ENCODE results near the gene LMNA.

The LMNA gene

GRCh38 chr1:156090138-156090839 lies 24.2 kb upstream of the LMNA start:
- H3F3A ChIP-seq (ENCODE audit: control insufficient read depth, insufficient read depth): no peaks in the 10 kb centered on the region
- H3K9me2 ChIP-seq (replicated peaks; ENCODE audit: control insufficient read depth, low read length): no peaks in the 10 kb centered on the region
- TF ChIP-seq EZH2phosphoT487 (IDR thresholded peaks at IDR 0.05; ENCODE audit: borderline replicate concordance, low read length) (no peak), CTCF (IDR thresholded peaks at IDR 0.05; ENCODE audit: low read depth, low read length, poor library complexity, severe bottlenecking) (no peak)
- H4K20me1 ChIP-seq (ENCODE audit: control insufficient read depth, insufficient read depth, low read depth, low read length): no peaks in the 10 kb centered on the region
- no peaks in the 10 kb centered on the region for H3K36me3 ChIP-seq (ENCODE audit: control insufficient read depth, low read length)
- no peak overlapping the region for H3K4me2 ChIP-seq (ENCODE audit: low read length)
- no peaks in the 10 kb centered on the region for H3K9me3 ChIP-seq (ENCODE audit: control insufficient read depth, insufficient read depth, low read length)
- peaks cover 13% of the 10 kb centered on the region for H3K4me1 ChIP-seq (ENCODE audit: control insufficient read depth, low read length)
- H3K79me2 ChIP-seq (ENCODE audit: control insufficient read depth, low read length): no peaks in the 10 kb centered on the region
- H3K27me3 ChIP-seq (ENCODE audit: control insufficient read depth, low read length): no peaks in the 10 kb centered on the region
- H3K4me3 ChIP-seq (ENCODE audit: low read length): no peak overlapping the region
- no peak overlapping the region for H3K27ac ChIP-seq (ENCODE audit: low read depth, low read length)

GRCh38 chr1:156090840-156091188 lies 23.7 kb upstream of the LMNA start:
- H3K27ac ChIP-seq (ENCODE audit: low read depth, low read length): no peak overlapping the region
- no peaks in the 10 kb centered on the region for H3K36me3 ChIP-seq (ENCODE audit: control insufficient read depth, low read length)
- no peak for TF ChIP-seq EZH2phosphoT487 (IDR thresholded peaks at IDR 0.05; ENCODE audit: borderline replicate concordance, low read length)
- TF ChIP-seq CTCF (IDR thresholded peaks at IDR 0.05; ENCODE audit: low read depth, low read length, poor library complexity, severe bottlenecking): peak; percentile 91
- H3K4me1 ChIP-seq (ENCODE audit: control insufficient read depth, low read length): peaks cover 13% of the 10 kb centered on the region
- H3K9me3 ChIP-seq (ENCODE audit: control insufficient read depth, insufficient read depth, low read length): no peaks in the 10 kb centered on the region
- no peaks in the 10 kb centered on the region for H3K27me3 ChIP-seq (ENCODE audit: control insufficient read depth, low read length)
- H3K4me2 ChIP-seq (ENCODE audit: low read length): no peak overlapping the region
- no peaks in the 10 kb centered on the region for H3K9me2 ChIP-seq (replicated peaks; ENCODE audit: control insufficient read depth, low read length)
- H4K20me1 ChIP-seq (ENCODE audit: control insufficient read depth, insufficient read depth, low read depth, low read length): no peaks in the 10 kb centered on the region
- no peak overlapping the region for H3K4me3 ChIP-seq (ENCODE audit: low read length)
- no peaks in the 10 kb centered on the region for H3K79me2 ChIP-seq (ENCODE audit: control insufficient read depth, low read length)
- H3F3A ChIP-seq (ENCODE audit: control insufficient read depth, insufficient read depth): no peaks in the 10 kb centered on the region

- no peaks in the 10 kb centered on the region for H3K27me3 ChIP-seq (ENCODE audit: control insufficient read depth, low read length)
- H3F3A ChIP-seq (ENCODE audit: control insufficient read depth, insufficient read depth): no peaks in the 10 kb centered on the region
- no peaks in the 10 kb centered on the region for H3K79me2 ChIP-seq (ENCODE audit: control insufficient read depth, low read length)
- H3K36me3 ChIP-seq (ENCODE audit: control insufficient read depth, low read length): no peaks in the 10 kb centered on the region
- TF ChIP-seq EZH2phosphoT487 (IDR thresholded peaks at IDR 0.05; ENCODE audit: borderline replicate concordance, low read length): no peak
- no peak for TF ChIP-seq CTCF (IDR thresholded peaks at IDR 0.05; ENCODE audit: low read depth, low read length, poor library complexity, severe bottlenecking)
- H3K9me3 ChIP-seq (ENCODE audit: control insufficient read depth, insufficient read depth, low read length): no peaks in the 10 kb centered on the region
- no peaks in the 10 kb centered on the region for H3K9me2 ChIP-seq (replicated peaks; ENCODE audit: control insufficient read depth, low read length)
- H3K4me2 ChIP-seq (ENCODE audit: low read length): no peak overlapping the region
- H4K20me1 ChIP-seq (ENCODE audit: control insufficient read depth, insufficient read depth, low read depth, low read length): no peaks in the 10 kb centered on the region
- peaks cover 21% of the 10 kb centered on the region for H3K4me1 ChIP-seq (ENCODE audit: control insufficient read depth, low read length)
- H3K27ac ChIP-seq (ENCODE audit: low read depth, low read length): no peak overlapping the region
- H3K4me3 ChIP-seq (ENCODE audit: low read length): no peak overlapping the region
Measured at GRCh38 chr1:156091610-156092009, 22.9 kb upstream of the LMNA start.
